GM12878 (cell line): ENCODE measurements around the gene PMPCA. TPM values are rescaled to one million over a fixed set of nuclear protein-coding genes. Genes with fewer than 3 reads are reported as not detected.
A peak's percentile ranks its signal among the peaks of the same experiment; 100 is the strongest.

ENCODE experiments used
- ATAC-seq: fragments of 200-7000 bp; cut with Tn5 transposase; 3 replicates; pipeline ENCODE4 v1.9.1; 2020; ENCODE audit warnings: mild to moderate bottlenecking, moderate library complexity
- BruUV-seq: library from RNA; stranded (reverse); fragments of 400-500 nt; replicated peaks from 2 replicates; lab custom pipeline; 2021; lab: Mats Ljungman, UMichigan
- CTCF ChIA-PET: fragments of 300-600 bp; sonication (Branson Sonifier 250); formaldehyde crosslinking; extraction: SDS; loops from one replicate; lab custom pipeline; 2021; ENCODE audit warnings: inconsistent platforms; lab: Yijun Ruan, JAX
- POLR2A ChIA-PET: fragments of 350-600 bp; formaldehyde crosslinking; extraction: SDS; loops from one replicate; lab custom pipeline; 2021; ENCODE audit warnings: inconsistent platforms; lab: Charles Lee
- RAD21 ChIA-PET: fragments of 300-600 bp; sonication (Branson Sonifier 250); formaldehyde crosslinking; loops from one replicate; lab custom pipeline; 2023; ENCODE audit warnings: antibody characterized with exemption; ENCODE audit not compliant: unreplicated experiment; lab: Charles Lee
- SMC1A ChIA-PET: fragments of 300-600 bp; sonication (Branson Sonifier 250); formaldehyde crosslinking; loops from one replicate; lab custom pipeline; 2023; ENCODE audit not compliant: unreplicated experiment, uncharacterized antibody; lab: Charles Lee
- DNase-seq: peaks from one replicate; pipeline ENCODE4 v3.0.0-alpha.2; 2011; ENCODE audit warnings: low read depth, low spot score
- FAIRE-seq: peaks from 3 replicates; lab custom pipeline; 2011; peaks lifted over from hg19 to GRCh38; lab: Jason Lieb, UNC
- H2AFZ ChIP-seq: 2 replicates; pipeline ENCODE4 v1.6.0; 2011; ENCODE audit warnings: low read depth, low read length, control low read depth; ENCODE audit not compliant: control insufficient read depth
- H3K27ac ChIP-seq: 2 replicates; pipeline ENCODE4 v1.5.1; 2011; ENCODE audit warnings: control low read depth; ENCODE audit not compliant: control insufficient read depth, insufficient read depth
- H3K27me3 ChIP-seq, 2 experiments: replicated peaks in 1 of 2; 2 replicates each; pipeline versions ENCODE4 v1.6.0 to v1.6.1; 2011; ENCODE audit warnings: low read length in 1 of 2; ENCODE audit not compliant: control insufficient read depth in 2 of 2, insufficient read depth in 2 of 2
- H3K36me3 ChIP-seq, 2 experiments: 2 replicates each; pipeline ENCODE4 v1.5.1; 2011; ENCODE audit warnings: low read length in 1 of 2; ENCODE audit not compliant: control insufficient read depth in 2 of 2, insufficient read depth in 2 of 2
- H3K4me1 ChIP-seq: 2 replicates; pipeline ENCODE4 v1.6.1; 2011; ENCODE audit warnings: mild to moderate bottlenecking, low read length, moderate library complexity, mixed read lengths; ENCODE audit not compliant: control insufficient read depth, insufficient read depth
- H3K4me2 ChIP-seq: 2 replicates; pipeline ENCODE4 v1.6.0; 2011; ENCODE audit warnings: control low read depth; ENCODE audit not compliant: control insufficient read depth, insufficient read depth
- H3K4me3 ChIP-seq: fragments of 200-600 bp; sonication (generic); 2 replicates; pipeline ENCODE4 v1.5.1; 2016
- H3K79me2 ChIP-seq: 2 replicates; pipeline ENCODE4 v1.6.0; 2011; ENCODE audit warnings: low read length; ENCODE audit not compliant: control insufficient read depth, insufficient read depth
- H3K9ac ChIP-seq: 2 replicates; pipeline ENCODE4 v1.8.0; 2011; ENCODE audit warnings: low read length, control low read depth, mixed read lengths; ENCODE audit not compliant: control insufficient read depth, insufficient read depth
- H3K9me3 ChIP-seq: replicated peaks from 3 replicates; pipeline ENCODE4 v1.5.1; 2011; ENCODE audit warnings: mild to moderate bottlenecking, low read length; ENCODE audit not compliant: control insufficient read depth, insufficient read depth
- H4K20me1 ChIP-seq: 2 replicates; pipeline ENCODE4 v1.6.0; 2011; ENCODE audit not compliant: control insufficient read depth, insufficient read depth
- CREM ChIP-seq: IDR thresholded peaks from 2 replicates; pipeline ENCODE4 v1.6.1; 2014; ENCODE audit warnings: antibody characterized with exemption, low read depth
- EP300 ChIP-seq, 2 experiments: fragments of 150-350 bp in 1 of 2; IDR thresholded peaks; 2 replicates each; pipeline ENCODE4 v1.6.1; 2011 to 2012; ENCODE audit warnings: low read depth in 2 of 2, low read length in 2 of 2, borderline replicate concordance in 1 of 2, improper control_type of control experiment in 1 of 2, inconsistent platforms in 1 of 2; ENCODE audit not compliant: control insufficient read depth in 1 of 2
- ETV6 ChIP-seq, 2 experiments: fragments of 450-650 bp in 1 of 2; IDR thresholded peaks in 1 of 2; conservative IDR thresholded peaks in 1 of 2; 2 replicates each; pipeline ENCODE4 v1.6.1; 2014; ENCODE audit warnings: antibody characterized with exemption in 1 of 2, borderline replicate concordance in 1 of 2, low read depth in 1 of 2, mild to moderate bottlenecking in 1 of 2, moderate library complexity in 1 of 2
- GATAD2B ChIP-seq: fragments of 450-650 bp; conservative IDR thresholded peaks from 2 replicates; pipeline ENCODE4 v1.6.1; 2017; ENCODE audit warnings: low read depth, mild to moderate bottlenecking, moderate library complexity
- MYB ChIP-seq: fragments of 150-350 bp; IDR thresholded peaks from 2 replicates; pipeline ENCODE4 v1.6.1; 2014; ENCODE audit warnings: mild to moderate bottlenecking, low read depth, low read length, borderline replicate concordance
- MYC ChIP-seq: IDR thresholded peaks from 2 replicates; pipeline ENCODE4 v1.6.1; 2011; ENCODE audit warnings: mild to moderate bottlenecking, low read length, moderate library complexity, inconsistent platforms; ENCODE audit not compliant: insufficient read depth, insufficient replicate concordance, insufficient read length, severe bottlenecking
- RELA ChIP-seq: fragments of 450-650 bp; IDR thresholded peaks from 2 replicates; pipeline ENCODE4 v1.8.0; 2014; ENCODE audit warnings: borderline replicate concordance; ENCODE audit not compliant: partially characterized antibody
- RFX5 ChIP-seq: IDR thresholded peaks from 2 replicates; pipeline ENCODE4 v1.6.1; 2011; ENCODE audit warnings: low read depth, low read length, improper control_type of control experiment
- YY1 ChIP-seq: IDR thresholded peaks from 2 replicates; pipeline ENCODE4 v1.6.1; 2011; ENCODE audit warnings: low read depth, mild to moderate bottlenecking, low read length
- ZNF384 ChIP-seq: IDR thresholded peaks from 2 replicates; pipeline ENCODE4 v1.6.1; 2012; ENCODE audit warnings: low read depth, mild to moderate bottlenecking, low read length, improper control_type of control experiment, borderline replicate concordance
- WGBS: methylation state at CpG from one replicate; pipeline ENCODE4 v1.1.6; 2016; ENCODE audit warnings: low lambda C conversion rate; ENCODE audit not compliant: insufficient replicate concordance, insufficient coverage; ENCODE audit errors: missing lambda C conversion rate; 5-methylcytosine and 5-hydroxymethylcytosine counted together
- in situ Hi-C: fragments of 300-500 bp; cut with MboI; formaldehyde crosslinking; loops from 9 replicates; pipeline ENCODE4 v1.14.3; 2018; ENCODE audit warnings: mixed read lengths
- intact Hi-C: fragments of 100-400 bp; cut with micrococcal nuclease; formaldehyde crosslinking; loops from one replicate; pipeline ENCODE4 v1.14.2; 2022; ENCODE audit not compliant: unreplicated experiment
- polyA plus RNA-seq, 11 experiments: library from polyadenylated mRNA; depleted of rRNA in 4 of 11; unstranded in 6 of 11; stranded (reverse) in 5 of 11; fragments of >200 nt; fragmentation: Nextera tagmentation in 4 of 11; fragmentation: Illumina TruSeq in 1 of 11; extraction: Ambion mirVana in 4 of 11; extraction: Trizol in 1 of 11; gene quantifications; 1 replicate in 1 of 11; 2 replicates in 10 of 11; pipeline versions ENCODE4 v1.2.1 to v1.2.3, GENCODE V29; 2011 to 2016; ENCODE audit warnings: inconsistent platforms in 2 of 11, missing spikeins in 2 of 11, low read depth in 1 of 11
- total RNA-seq, 4 experiments: library from RNA; depleted of rRNA in 3 of 4; stranded (reverse); fragments of >200 nt in 3 of 4; fragmentation: Illumina TruSeq in 1 of 4; extraction: Trizol in 1 of 4; gene quantifications; 2 replicates each; pipeline versions ENCODE4 v1.2.1 to v1.2.3, GENCODE V29; 2013 to 2021
- TF ChIP-seq, protein P1 (sequence below): fragments of 450-650 bp; IDR thresholded peaks from 2 replicates; pipeline ENCODE4 v1.6.1; 2017; ENCODE audit warnings: mild to moderate bottlenecking
- TF ChIP-seq, protein P2 (sequence below): IDR thresholded peaks from 2 replicates; pipeline ENCODE4 v1.6.1; 2012; ENCODE audit warnings: low read depth, low read length, improper control_type of control experiment
- TF ChIP-seq, protein P3 (sequence below): fragments of 450-650 bp; IDR thresholded peaks from 2 replicates; pipeline ENCODE4 v1.6.1; 2017; ENCODE audit warnings: mild to moderate bottlenecking, moderate library complexity

PMPCA gene
- total and polyA plus RNA-seq, 10 of the 15 experiments (the other 5 are each of a cell fraction or from before 2014, with no cell fraction given): 8.1 to 137 (median 75.7) TPM

GRCh38 chr9:136410500-136411287, at the start of gene PMPCA, which contains the start of gene ENTR1 (continued):
- TF ChIP-seq CREM (peak; percentile 95), EP300 (IDR thresholded peaks at IDR 0.05; ENCODE audit: borderline replicate concordance in 1 of 2, control insufficient read depth in 1 of 2, low read depth in 2 of 2, low read length in 2 of 2) (no peak), RELA (peak; percentile 64), GATAD2B (no peak; the same call in 1 of the 2 replicates), YY1 (peak; percentile 99), MYC (no peak)
- TF ChIP-seq, protein P1, sequence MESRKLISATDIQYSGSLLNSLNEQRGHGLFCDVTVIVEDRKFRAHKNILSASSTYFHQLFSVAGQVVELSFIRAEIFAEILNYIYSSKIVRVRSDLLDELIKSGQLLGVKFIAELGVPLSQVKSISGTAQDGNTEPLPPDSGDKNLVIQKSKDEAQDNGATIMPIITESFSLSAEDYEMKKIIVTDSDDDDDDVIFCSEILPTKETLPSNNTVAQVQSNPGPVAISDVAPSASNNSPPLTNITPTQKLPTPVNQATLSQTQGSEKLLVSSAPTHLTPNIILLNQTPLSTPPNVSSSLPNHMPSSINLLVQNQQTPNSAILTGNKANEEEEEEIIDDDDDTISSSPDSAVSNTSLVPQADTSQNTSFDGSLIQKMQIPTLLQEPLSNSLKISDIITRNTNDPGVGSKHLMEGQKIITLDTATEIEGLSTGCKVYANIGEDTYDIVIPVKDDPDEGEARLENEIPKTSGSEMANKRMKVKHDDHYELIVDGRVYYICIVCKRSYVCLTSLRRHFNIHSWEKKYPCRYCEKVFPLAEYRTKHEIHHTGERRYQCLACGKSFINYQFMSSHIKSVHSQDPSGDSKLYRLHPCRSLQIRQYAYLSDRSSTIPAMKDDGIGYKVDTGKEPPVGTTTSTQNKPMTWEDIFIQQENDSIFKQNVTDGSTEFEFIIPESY: no peak

DNA sequence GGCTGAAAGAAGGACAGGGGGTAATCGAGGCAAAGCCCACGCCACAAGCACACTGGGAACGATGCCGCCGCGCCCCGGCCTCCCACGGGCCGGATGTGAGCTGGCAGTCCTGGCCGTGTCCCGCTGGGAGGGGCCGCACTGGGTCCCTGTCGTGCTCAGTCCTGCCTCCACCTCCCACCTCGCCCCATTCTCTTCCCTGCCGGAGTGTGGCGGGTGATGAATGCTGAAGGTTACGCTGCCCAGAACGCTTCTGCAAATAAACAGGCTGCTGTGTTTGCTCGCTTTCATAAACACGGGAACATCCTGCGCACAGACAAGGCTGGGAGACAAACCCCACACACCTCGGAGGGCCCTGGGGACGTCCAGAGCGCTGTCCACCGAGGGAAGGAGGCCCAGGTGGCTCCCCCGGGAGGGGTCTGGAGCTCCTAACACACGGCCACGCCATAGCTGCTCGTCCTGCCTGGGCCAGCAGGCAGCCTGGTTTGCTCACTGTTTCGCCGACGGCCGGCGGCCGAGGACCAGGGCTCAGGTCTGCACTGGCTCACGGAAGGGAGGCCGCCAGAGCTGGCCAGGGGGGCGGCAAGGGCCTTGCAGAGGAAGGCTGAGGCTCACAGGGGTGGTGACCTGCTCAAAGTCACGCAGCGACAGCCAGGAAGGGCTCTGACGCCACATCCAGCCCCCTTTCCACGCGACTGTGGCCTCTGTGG, 49.3 kb upstream of the PMPCA start:
- Histone ChIP-seq H3K9ac (no peak overlapping the region), H2AFZ (no peak overlapping the region), H3K27ac (no peak overlapping the region), H3K79me2 (no peaks in the 10 kb centered on the region), H3K4me2 (no peak overlapping the region), H3K9me3 (no peaks in the 10 kb centered on the region; the same call in 2 of the 3 replicates), H3K27me3 (no peaks in the 10 kb centered on the region), H3K36me3 (no peaks in the 10 kb centered on the region), H4K20me1 (no peaks in the 10 kb centered on the region), H3K4me3 (no peak overlapping the region), H3K4me1 (peaks cover 10% of the 10 kb centered on the region)
- in situ Hi-C loops: no loop called here
- ChIA-PET SMC1A (no interaction called here), CTCF (no interaction called here), POLR2A (no interaction called here), RAD21 (no interaction called here)
- no peak for ATAC-seq
- no peak for FAIRE-seq
- DNase-seq: no peak
- no TSS peak for BruUV-seq
- 85% methylated on average over 35 of the region's 43 CpGs for WGBS
- intact Hi-C loops: no loop called here
- TF ChIP-seq MYB (no peak), RFX5 (no peak), ZNF384 (no peak), ETV6 (conservative IDR thresholded peaks at IDR 0.05 in 1 of 2, IDR thresholded peaks at IDR 0.05 in 1 of 2; ENCODE audit: borderline replicate concordance in 1 of 2, low read depth in 1 of 2) (no peak)
- TF ChIP-seq, protein P2, sequence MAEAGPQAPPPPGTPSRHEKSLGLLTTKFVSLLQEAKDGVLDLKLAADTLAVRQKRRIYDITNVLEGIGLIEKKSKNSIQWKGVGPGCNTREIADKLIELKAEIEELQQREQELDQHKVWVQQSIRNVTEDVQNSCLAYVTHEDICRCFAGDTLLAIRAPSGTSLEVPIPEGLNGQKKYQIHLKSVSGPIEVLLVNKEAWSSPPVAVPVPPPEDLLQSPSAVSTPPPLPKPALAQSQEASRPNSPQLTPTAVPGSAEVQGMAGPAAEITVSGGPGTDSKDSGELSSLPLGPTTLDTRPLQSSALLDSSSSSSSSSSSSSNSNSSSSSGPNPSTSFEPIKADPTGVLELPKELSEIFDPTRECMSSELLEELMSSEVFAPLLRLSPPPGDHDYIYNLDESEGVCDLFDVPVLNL: no peak
- TF ChIP-seq, protein P3, sequence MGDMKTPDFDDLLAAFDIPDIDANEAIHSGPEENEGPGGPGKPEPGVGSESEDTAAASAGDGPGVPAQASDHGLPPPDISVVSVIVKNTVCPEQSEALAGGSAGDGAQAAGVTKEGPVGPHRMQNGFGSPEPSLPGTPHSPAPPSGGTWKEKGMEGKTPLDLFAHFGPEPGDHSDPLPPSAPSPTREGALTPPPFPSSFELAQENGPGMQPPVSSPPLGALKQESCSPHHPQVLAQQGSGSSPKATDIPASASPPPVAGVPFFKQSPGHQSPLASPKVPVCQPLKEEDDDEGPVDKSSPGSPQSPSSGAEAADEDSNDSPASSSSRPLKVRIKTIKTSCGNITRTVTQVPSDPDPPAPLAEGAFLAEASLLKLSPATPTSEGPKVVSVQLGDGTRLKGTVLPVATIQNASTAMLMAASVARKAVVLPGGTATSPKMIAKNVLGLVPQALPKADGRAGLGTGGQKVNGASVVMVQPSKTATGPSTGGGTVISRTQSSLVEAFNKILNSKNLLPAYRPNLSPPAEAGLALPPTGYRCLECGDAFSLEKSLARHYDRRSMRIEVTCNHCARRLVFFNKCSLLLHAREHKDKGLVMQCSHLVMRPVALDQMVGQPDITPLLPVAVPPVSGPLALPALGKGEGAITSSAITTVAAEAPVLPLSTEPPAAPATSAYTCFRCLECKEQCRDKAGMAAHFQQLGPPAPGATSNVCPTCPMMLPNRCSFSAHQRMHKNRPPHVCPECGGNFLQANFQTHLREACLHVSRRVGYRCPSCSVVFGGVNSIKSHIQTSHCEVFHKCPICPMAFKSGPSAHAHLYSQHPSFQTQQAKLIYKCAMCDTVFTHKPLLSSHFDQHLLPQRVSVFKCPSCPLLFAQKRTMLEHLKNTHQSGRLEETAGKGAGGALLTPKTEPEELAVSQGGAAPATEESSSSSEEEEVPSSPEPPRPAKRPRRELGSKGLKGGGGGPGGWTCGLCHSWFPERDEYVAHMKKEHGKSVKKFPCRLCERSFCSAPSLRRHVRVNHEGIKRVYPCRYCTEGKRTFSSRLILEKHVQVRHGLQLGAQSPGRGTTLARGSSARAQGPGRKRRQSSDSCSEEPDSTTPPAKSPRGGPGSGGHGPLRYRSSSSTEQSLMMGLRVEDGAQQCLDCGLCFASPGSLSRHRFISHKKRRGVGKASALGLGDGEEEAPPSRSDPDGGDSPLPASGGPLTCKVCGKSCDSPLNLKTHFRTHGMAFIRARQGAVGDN: no peak
